IMR-90 (cell line): ENCODE results near the gene MPPED1. TPM values are rescaled to one million over a fixed set of nuclear protein-coding genes. Genes with fewer than 3 reads are reported as not detected.

ENCODE experiments used
- ATAC-seq: fragments of 200-7000 bp; cut with Tn5 transposase; 2 replicates; pipeline ENCODE4 v1.9.1; 2020; ENCODE audit warnings: low read depth, mild to moderate bottlenecking, moderate library complexity
- BruUV-seq: library from RNA; stranded (reverse); fragments of 400-500 nt; replicated peaks from 2 replicates; lab custom pipeline; 2021; lab: Mats Ljungman, UMichigan
- CTCF ChIA-PET: fragments of 300-600 bp; formaldehyde crosslinking; extraction: SDS; loops from one replicate; lab custom pipeline; 2021; ENCODE audit warnings: antibody characterized with exemption; lab: Yijun Ruan, JAX
- POLR2A ChIA-PET: fragments of 300-600 bp; sonication (Branson Sonifier 250); formaldehyde crosslinking; loops from one replicate; lab custom pipeline; 2022; ENCODE audit warnings: antibody characterized with exemption; ENCODE audit not compliant: unreplicated experiment; lab: Charles Lee
- DNase-seq: peaks from one replicate; pipeline ENCODE4 v3.0.0; 2013
- H2AFZ ChIP-seq: replicated peaks from 2 replicates; pipeline ENCODE3; 2013; ENCODE audit warnings: low read length, mild to moderate bottlenecking; ENCODE audit not compliant: poor library complexity
- H2AK5ac ChIP-seq: 2 replicates; pipeline ENCODE4 v1.6.1; 2013; ENCODE audit warnings: low read depth, low read length, inconsistent platforms
- H2AK9ac ChIP-seq: replicated peaks from 2 replicates; pipeline ENCODE3; 2013; ENCODE audit warnings: mild to moderate bottlenecking, low read depth, low read length, moderate library complexity; ENCODE audit not compliant: poor library complexity
- H2BK120ac ChIP-seq: 2 replicates; pipeline ENCODE4 v1.6.1; 2013; ENCODE audit warnings: low read depth, low read length, inconsistent platforms
- H2BK15ac ChIP-seq: 3 replicates; pipeline ENCODE4 v1.6.1; 2013; ENCODE audit warnings: low read depth, low read length, inconsistent platforms
- H2BK20ac ChIP-seq: 2 replicates; pipeline ENCODE4 v1.6.1; 2013; ENCODE audit warnings: low read depth, mild to moderate bottlenecking, inconsistent platforms, low read length, moderate library complexity
- H2BK5ac ChIP-seq: 2 replicates; pipeline ENCODE4 v1.6.1; 2013; ENCODE audit warnings: mild to moderate bottlenecking, low read depth, low read length, inconsistent platforms; ENCODE audit not compliant: poor library complexity, severe bottlenecking
- H3K14ac ChIP-seq: replicated peaks from 2 replicates; pipeline ENCODE4 v1.6.1; 2013; ENCODE audit warnings: low read depth, low read length, inconsistent platforms
- H3K18ac ChIP-seq: 2 replicates; pipeline ENCODE4 v1.6.1; 2013; ENCODE audit warnings: low read depth, low read length, control low read depth
- H3K23ac ChIP-seq: 2 replicates; pipeline ENCODE4 v1.6.1; 2013; ENCODE audit warnings: low read depth, low read length, inconsistent platforms
- H3K27ac ChIP-seq: 2 replicates; pipeline ENCODE4 v1.5.1; 2013; ENCODE audit warnings: mild to moderate bottlenecking, control low read depth, low read length; ENCODE audit not compliant: insufficient read depth
- H3K27me3 ChIP-seq: 2 replicates; pipeline ENCODE4 v1.6.1; 2013; ENCODE audit warnings: low read length; ENCODE audit not compliant: control insufficient read depth, insufficient read depth
- H3K36me3 ChIP-seq: 2 replicates; pipeline ENCODE4 v1.6.1; 2013; ENCODE audit warnings: low read length, mixed read lengths; ENCODE audit not compliant: control insufficient read depth, insufficient read depth
- H3K4ac ChIP-seq: 2 replicates; pipeline ENCODE4 v1.6.1; 2013; ENCODE audit warnings: low read depth, low read length, inconsistent platforms
- H3K4me1 ChIP-seq: 2 replicates; pipeline ENCODE4 v1.6.1; 2013; ENCODE audit warnings: low read length, mixed read lengths; ENCODE audit not compliant: control insufficient read depth, insufficient read depth
- H3K4me2 ChIP-seq: 2 replicates; pipeline ENCODE4 v1.6.1; 2013; ENCODE audit warnings: low read depth, mild to moderate bottlenecking, control low read depth, low read length, moderate library complexity
- H3K4me3 ChIP-seq: 2 replicates; pipeline ENCODE4 v1.5.1; 2013; ENCODE audit warnings: low read depth, mild to moderate bottlenecking, control low read depth, low read length, moderate library complexity; ENCODE audit not compliant: insufficient read depth
- H3K56ac ChIP-seq: 2 replicates; pipeline ENCODE4 v1.6.1; 2013; ENCODE audit warnings: low read length, inconsistent platforms; ENCODE audit not compliant: insufficient read depth; ENCODE audit errors: extremely low read depth
- H3K79me1 ChIP-seq, 2 experiments: 2 replicates each; pipeline ENCODE4 v1.6.1; 2013; ENCODE audit warnings: low read length in 2 of 2, inconsistent platforms in 1 of 2, low read depth in 1 of 2
- H3K9ac ChIP-seq: 2 replicates; pipeline ENCODE4 v1.6.1; 2013; ENCODE audit warnings: low read depth, low read length, control low read depth
- H3K9me1 ChIP-seq: 2 replicates; pipeline ENCODE4 v1.6.1; 2013; ENCODE audit warnings: low read length, inconsistent platforms; ENCODE audit not compliant: insufficient read depth
- H3K9me3 ChIP-seq: 2 replicates; pipeline ENCODE4 v1.6.1; 2013; ENCODE audit warnings: low read length; ENCODE audit not compliant: control insufficient read depth, insufficient read depth
- H4K20me1 ChIP-seq: 2 replicates; pipeline ENCODE4 v1.6.1; 2013; ENCODE audit warnings: low read length, inconsistent platforms; ENCODE audit not compliant: insufficient read depth
- H4K5ac ChIP-seq: 2 replicates; pipeline ENCODE4 v1.6.1; 2013; ENCODE audit warnings: mild to moderate bottlenecking, low read depth, low read length, control low read depth
- H4K8ac ChIP-seq, 2 experiments: 2 replicates each; pipeline ENCODE4 v1.6.1; 2013; ENCODE audit warnings: low read depth in 2 of 2, low read length in 2 of 2, control low read depth in 1 of 2, inconsistent platforms in 1 of 2
- H4K91ac ChIP-seq: 2 replicates; pipeline ENCODE4 v1.6.1; 2013; ENCODE audit warnings: low read depth, low read length, inconsistent platforms; ENCODE audit not compliant: insufficient read depth
- BHLHE40 ChIP-seq: fragments of 150-350 bp; IDR thresholded peaks from 2 replicates; pipeline ENCODE4 v1.6.1; 2016; ENCODE audit warnings: mild to moderate bottlenecking, low read depth, low read length
- MAFK ChIP-seq: IDR thresholded peaks from 2 replicates; pipeline ENCODE4 v1.6.1; 2012; ENCODE audit warnings: low read depth, low read length, improper control_type of control experiment
- MAZ ChIP-seq: IDR thresholded peaks from 2 replicates; pipeline ENCODE4 v1.6.1; 2012; ENCODE audit warnings: low read depth, mild to moderate bottlenecking, low read length, improper control_type of control experiment, moderate library complexity, borderline replicate concordance
- NFE2L2 ChIP-seq: fragments of 150-350 bp; IDR thresholded peaks from 2 replicates; pipeline ENCODE4 v1.6.1; 2016; ENCODE audit warnings: low read depth, mild to moderate bottlenecking, low read length
- RAD21 ChIP-seq: IDR thresholded peaks from 2 replicates; pipeline ENCODE4 v1.6.1; 2012; ENCODE audit warnings: low read length, improper control_type of control experiment
- WGBS, 2 experiments: methylation state at CpG; one replicate each; pipeline versions ENCODE4 v1.1.5 to v1.1.7; 2013; ENCODE audit warnings: missing lambda C conversion rate in 2 of 2; ENCODE audit not compliant: insufficient read length in 1 of 2; ENCODE audit errors: extremely low coverage in 2 of 2; 5-methylcytosine and 5-hydroxymethylcytosine counted together
- dilution Hi-C: fragments of 300-500 bp; cut with HindIII; formaldehyde crosslinking; loops from one replicate; pipeline ENCODE4 v1.14.3; 2018; ENCODE audit warnings: low sequenced_read_pairs; ENCODE audit not compliant: unreplicated experiment
- in situ Hi-C: fragments of 300-500 bp; cut with MboI; formaldehyde crosslinking; loops from 3 replicates; pipeline ENCODE4 v1.14.3; 2019; ENCODE audit warnings: low sequenced_read_pairs, inconsistent platforms, mixed read lengths
- intact Hi-C: fragments of 100-400 bp; cut with micrococcal nuclease; formaldehyde crosslinking; loops from 2 replicates; pipeline ENCODE4 v1.10.0; 2022
- polyA plus RNA-seq, 3 experiments: library from polyadenylated mRNA; depleted of rRNA; stranded (reverse); fragments of >200 nt; gene quantifications; 2 replicates each; pipeline ENCODE4 v1.2.3, GENCODE V29; 2012; ENCODE audit warnings: low replicate concordance in 1 of 3
- total RNA-seq: library from RNA; depleted of rRNA; stranded (reverse); fragments of >200 nt; gene quantifications from 2 replicates; pipeline ENCODE4 v1.2.3, GENCODE V29; 2012
- TF ChIP-seq, protein P1 (sequence below): conservative IDR thresholded peaks from 2 replicates; pipeline ENCODE4 v1.5.1; 2012; ENCODE audit warnings: mild to moderate bottlenecking, low read depth, low read length, improper control_type of control experiment

Gene MPPED1
- total and polyA plus RNA-seq, 2 of the 4 experiments (the other 2 are of a cell fraction) = not detected

DNA sequence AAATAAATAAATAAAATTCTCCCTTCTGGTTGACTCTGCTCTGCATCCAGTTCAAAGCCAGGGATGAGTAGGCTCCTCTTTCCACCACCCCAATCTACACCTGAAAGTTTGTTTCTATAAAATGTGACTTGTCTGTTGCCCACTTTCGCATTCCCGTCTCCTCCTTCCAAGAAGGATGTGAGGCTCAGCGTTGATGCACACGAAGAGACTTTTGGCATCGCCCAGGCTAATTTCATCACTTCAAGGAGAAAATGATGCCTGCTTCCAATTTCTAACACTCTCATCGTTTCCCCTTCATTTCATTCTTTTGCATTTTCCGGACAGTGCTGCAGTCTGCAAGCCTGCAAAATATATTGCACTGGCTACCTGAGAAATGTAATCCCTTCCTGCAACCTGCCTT, 3.9 kb downstream of the MPPED1 start:
- H3K18ac ChIP-seq = no peak overlapping the region
- ATAC-seq (no peak), DNase-seq (no peak)
- H3K4me1 ChIP-seq = no peaks in the 10 kb centered on the region
- H3K79me1 ChIP-seq = no peaks in the 10 kb centered on the region
- H3K9me1 ChIP-seq = no peaks in the 10 kb centered on the region
- H3K4me2 ChIP-seq = no peak overlapping the region
- BruUV-seq = no TSS peak
- intact Hi-C loops = no loop called here
- TF ChIP-seq BHLHE40 (no peak), MAZ (no peak), NFE2L2 (no peak), RAD21 (no peak), MAFK (no peak)
- TF ChIP-seq, protein P1, sequence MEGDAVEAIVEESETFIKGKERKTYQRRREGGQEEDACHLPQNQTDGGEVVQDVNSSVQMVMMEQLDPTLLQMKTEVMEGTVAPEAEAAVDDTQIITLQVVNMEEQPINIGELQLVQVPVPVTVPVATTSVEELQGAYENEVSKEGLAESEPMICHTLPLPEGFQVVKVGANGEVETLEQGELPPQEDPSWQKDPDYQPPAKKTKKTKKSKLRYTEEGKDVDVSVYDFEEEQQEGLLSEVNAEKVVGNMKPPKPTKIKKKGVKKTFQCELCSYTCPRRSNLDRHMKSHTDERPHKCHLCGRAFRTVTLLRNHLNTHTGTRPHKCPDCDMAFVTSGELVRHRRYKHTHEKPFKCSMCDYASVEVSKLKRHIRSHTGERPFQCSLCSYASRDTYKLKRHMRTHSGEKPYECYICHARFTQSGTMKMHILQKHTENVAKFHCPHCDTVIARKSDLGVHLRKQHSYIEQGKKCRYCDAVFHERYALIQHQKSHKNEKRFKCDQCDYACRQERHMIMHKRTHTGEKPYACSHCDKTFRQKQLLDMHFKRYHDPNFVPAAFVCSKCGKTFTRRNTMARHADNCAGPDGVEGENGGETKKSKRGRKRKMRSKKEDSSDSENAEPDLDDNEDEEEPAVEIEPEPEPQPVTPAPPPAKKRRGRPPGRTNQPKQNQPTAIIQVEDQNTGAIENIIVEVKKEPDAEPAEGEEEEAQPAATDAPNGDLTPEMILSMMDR = no peak
- H3K27me3 ChIP-seq = peaks cover 71% of the 10 kb centered on the region
- no peak overlapping the region for H2BK15ac ChIP-seq
- ChIA-PET POLR2A (no interaction called here), CTCF (no interaction called here)
- no peaks in the 10 kb centered on the region for H3K36me3 ChIP-seq
- H3K14ac ChIP-seq = no peak overlapping the region
- H2AK5ac ChIP-seq = no peak overlapping the region
- no peaks in the 10 kb centered on the region for H4K20me1 ChIP-seq
- 50% methylated on average over 2 of the region's 7 CpGs; no CpG with 5 or more reads in 1 of the 2 experiments for WGBS, 2 experiments
- no peak overlapping the region for H3K4me3 ChIP-seq
- H2AK9ac ChIP-seq = no peak overlapping the region
- dilution Hi-C loops = no loop called here
- no peak overlapping the region for H2AFZ ChIP-seq
- H2BK5ac ChIP-seq = no peak overlapping the region
- no peak overlapping the region for H3K27ac ChIP-seq
- H3K9me3 ChIP-seq = no peaks in the 10 kb centered on the region
- H3K23ac ChIP-seq = no peak overlapping the region
- no peak overlapping the region for H4K5ac ChIP-seq
- no peak overlapping the region for H3K4ac ChIP-seq
- H3K9ac ChIP-seq = no peak overlapping the region
- no peak overlapping the region for H2BK120ac ChIP-seq
- no peak overlapping the region for H2BK20ac ChIP-seq
- no peak overlapping the region for H3K56ac ChIP-seq
- in situ Hi-C loops = no loop called here
- H4K8ac ChIP-seq = no peak overlapping the region
- H4K91ac ChIP-seq = no peak overlapping the region
